ENCODE measurements around the gene SGCD.

Gene SGCD

GRCh38 chr5:156695774-156696173, 368.8 kb downstream of the SGCD start:
- Histone ChIP-seq H3K27me3 (ENCODE audit: insufficient read depth, low read depth, severe bottlenecking) (no peaks in the 10 kb centered on the region), H3K36me3 (no peaks in the 10 kb centered on the region), H3K4me3 (ENCODE audit: low read depth, low read length) (no peak overlapping the region), H3K27ac (no peak overlapping the region), H3K9me3 (ENCODE audit: severe bottlenecking) (no peaks in the 10 kb centered on the region)
- no peak for DNase-seq
- TF ChIP-seq CTCF (IDR thresholded peaks at IDR 0.05; ENCODE audit: low read depth, low read length), result no peak

GRCh38 chr5:156698323-156698722, 371.4 kb downstream of the SGCD start:
- DNase-seq, result peak; percentile 22
- no peak for TF ChIP-seq CTCF (IDR thresholded peaks at IDR 0.05; ENCODE audit: low read depth, low read length)

GRCh38 chr5:156699147-156699546, 372.2 kb downstream of the SGCD start:
- H3K27ac ChIP-seq, result no peak overlapping the region
- no peak for TF ChIP-seq CTCF (IDR thresholded peaks at IDR 0.05; ENCODE audit: low read depth, low read length)
- H3K9me3 ChIP-seq (ENCODE audit: severe bottlenecking), result no peaks in the 10 kb centered on the region
- H3K36me3 ChIP-seq, result no peaks in the 10 kb centered on the region
- no peak for DNase-seq
- no peaks in the 10 kb centered on the region for H3K27me3 ChIP-seq (ENCODE audit: insufficient read depth, low read depth, severe bottlenecking)
- H3K4me3 ChIP-seq (ENCODE audit: low read depth, low read length), result no peak overlapping the region

More at GRCh38 chr5:156698323-156698722, 371.4 kb downstream of the SGCD start:
- Histone ChIP-seq H3K9me3 (ENCODE audit: severe bottlenecking) (no peaks in the 10 kb centered on the region), H3K27ac (no peak overlapping the region), H3K4me3 (ENCODE audit: low read depth, low read length) (no peak overlapping the region), H3K36me3 (no peaks in the 10 kb centered on the region), H3K27me3 (ENCODE audit: insufficient read depth, low read depth, severe bottlenecking) (no peaks in the 10 kb centered on the region)

DNA sequence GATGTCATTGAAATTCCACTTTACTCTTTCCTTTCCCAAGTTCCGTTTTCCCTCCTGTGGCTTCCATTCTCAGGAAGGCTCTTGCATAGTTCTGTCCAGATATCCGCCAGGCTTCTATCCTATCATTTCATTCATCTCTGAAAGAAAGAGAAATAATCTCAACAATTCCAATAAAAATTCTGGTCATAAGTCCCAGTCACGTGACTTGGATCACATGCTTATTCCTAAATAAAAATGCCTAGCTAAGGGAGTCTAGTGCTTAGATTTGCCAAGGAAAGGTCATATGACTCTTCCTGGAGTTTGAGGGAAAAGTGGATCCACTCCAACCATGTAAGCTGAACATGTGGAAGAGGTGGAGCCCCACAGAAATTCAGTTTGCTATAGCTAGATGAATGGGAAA, 377.2 kb downstream of the SGCD start:
- H3K27me3 ChIP-seq (ENCODE audit: insufficient read depth, low read depth, severe bottlenecking), result no peaks in the 10 kb centered on the region
- TF ChIP-seq CTCF (IDR thresholded peaks at IDR 0.05; ENCODE audit: low read depth, low read length), result no peak

GRCh38 chr5:156706631-156707030, 379.7 kb downstream of the SGCD start:
- H3K27ac ChIP-seq, result no peak overlapping the region
- no peak for TF ChIP-seq CTCF (IDR thresholded peaks at IDR 0.05; ENCODE audit: low read depth, low read length)

More for the DNA sequence above, 377.2 kb downstream of the SGCD start:
- no peak for DNase-seq
- Histone ChIP-seq H3K36me3 (no peaks in the 10 kb centered on the region), H3K4me3 (ENCODE audit: low read depth, low read length) (no peak overlapping the region), H3K27ac (no peak overlapping the region), H3K9me3 (ENCODE audit: severe bottlenecking) (no peaks in the 10 kb centered on the region)

DNA sequence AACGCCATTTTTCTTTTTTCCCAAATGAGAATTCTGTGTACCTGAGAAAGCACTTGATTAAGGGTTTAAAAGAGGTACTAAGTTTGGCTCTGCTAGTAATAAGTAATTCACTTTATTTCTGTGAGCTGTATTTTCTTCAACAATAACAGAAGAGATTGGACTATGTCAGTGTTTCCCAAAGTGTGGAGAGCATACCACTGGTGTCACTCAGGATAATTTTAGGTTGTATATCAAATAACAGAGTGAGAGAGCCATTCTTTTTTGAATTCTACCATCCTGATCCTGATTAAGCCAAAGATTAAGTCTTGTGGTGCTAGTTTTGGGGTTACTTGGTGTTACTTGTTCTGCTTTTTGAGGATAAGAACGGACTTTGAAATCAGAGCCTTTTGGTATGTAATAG, 380.8 kb downstream of the SGCD start:
- no peak for TF ChIP-seq CTCF (IDR thresholded peaks at IDR 0.05; ENCODE audit: low read depth, low read length)
- no peak overlapping the region for H3K27ac ChIP-seq
- H3K4me3 ChIP-seq (ENCODE audit: low read depth, low read length), result no peak overlapping the region
- no peaks in the 10 kb centered on the region for H3K9me3 ChIP-seq (ENCODE audit: severe bottlenecking)
- H3K36me3 ChIP-seq, result no peaks in the 10 kb centered on the region
- no peak for DNase-seq
- H3K27me3 ChIP-seq (ENCODE audit: insufficient read depth, low read depth, severe bottlenecking), result no peaks in the 10 kb centered on the region

More at GRCh38 chr5:156706631-156707030, 379.7 kb downstream of the SGCD start:
- Histone ChIP-seq H3K27me3 (ENCODE audit: insufficient read depth, low read depth, severe bottlenecking) (no peaks in the 10 kb centered on the region), H3K36me3 (no peaks in the 10 kb centered on the region), H3K4me3 (ENCODE audit: low read depth, low read length) (no peak overlapping the region), H3K9me3 (ENCODE audit: severe bottlenecking) (no peaks in the 10 kb centered on the region)
- no peak for DNase-seq

Data from WERI-Rb-1 (cell line).